ENCODE measurements around the gene SPINT4. TPM values are rescaled to one million over a fixed set of nuclear protein-coding genes. Genes with fewer than 3 reads are reported as not detected.

Gene SPINT4
- total and polyA plus RNA-seq, 2 experiments from 2014 or later, result not detected

DNA sequence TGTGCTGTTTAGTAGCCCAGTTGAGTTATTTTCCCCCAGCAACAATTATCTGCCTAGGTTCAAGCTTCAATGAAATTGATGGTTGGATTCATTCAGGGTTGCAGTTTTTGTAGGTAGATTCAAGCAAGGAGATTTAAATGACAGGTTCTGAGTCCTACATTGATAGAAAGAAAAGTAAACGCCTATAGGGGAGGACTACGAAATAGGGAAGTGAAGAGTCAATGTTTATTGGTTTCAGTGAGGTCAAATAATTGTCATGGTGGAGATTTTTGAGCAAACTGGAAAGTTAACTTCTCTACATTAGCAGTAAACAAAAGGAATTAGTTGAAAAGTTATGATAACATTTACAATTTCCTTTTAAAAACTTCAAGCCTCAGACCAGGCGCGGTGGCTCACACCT is 21.0 kb upstream of the SPINT4 start:
- H3K79me2 ChIP-seq (replicated peaks; ENCODE audit: insufficient read depth), result no peaks in the 10 kb centered on the region
- H4K20me1 ChIP-seq (replicated peaks; ENCODE audit: insufficient read depth), result no peaks in the 10 kb centered on the region
- no peaks in the 10 kb centered on the region for H3K36me3 ChIP-seq (ENCODE audit: insufficient read depth)
- H3K27ac Mint-ChIP-seq, result no peak overlapping the region
- TF ChIP-seq CREB1 (CRISPR knock-in tag; IDR thresholded peaks at IDR 0.05; ENCODE audit: low read depth) (no peak), POLR2AphosphoS5 (IDR thresholded peaks at IDR 0.05; ENCODE audit: low read depth) (no peak), JUNB (IDR thresholded peaks at IDR 0.05; ENCODE audit: unreplicated experiment) (no peak), STAT1 (IDR thresholded peaks at IDR 0.05; ENCODE audit: unreplicated experiment) (no peak), EZH2 (IDR thresholded peaks at IDR 0.05; ENCODE audit: low read depth, unreplicated experiment) (no peak), NANOG (IDR thresholded peaks at IDR 0.05; ENCODE audit: borderline replicate concordance) (no peak), ZNF331 (CRISPR knock-in tag; IDR thresholded peaks at IDR 0.05; ENCODE audit: low read depth) (no peak), EZH2phosphoT487 (IDR thresholded peaks at IDR 0.05; ENCODE audit: unreplicated experiment) (no peak), ZNF114 (CRISPR knock-in tag; IDR thresholded peaks at IDR 0.05) (no peak)
- TF ChIP-seq, protein P1, sequence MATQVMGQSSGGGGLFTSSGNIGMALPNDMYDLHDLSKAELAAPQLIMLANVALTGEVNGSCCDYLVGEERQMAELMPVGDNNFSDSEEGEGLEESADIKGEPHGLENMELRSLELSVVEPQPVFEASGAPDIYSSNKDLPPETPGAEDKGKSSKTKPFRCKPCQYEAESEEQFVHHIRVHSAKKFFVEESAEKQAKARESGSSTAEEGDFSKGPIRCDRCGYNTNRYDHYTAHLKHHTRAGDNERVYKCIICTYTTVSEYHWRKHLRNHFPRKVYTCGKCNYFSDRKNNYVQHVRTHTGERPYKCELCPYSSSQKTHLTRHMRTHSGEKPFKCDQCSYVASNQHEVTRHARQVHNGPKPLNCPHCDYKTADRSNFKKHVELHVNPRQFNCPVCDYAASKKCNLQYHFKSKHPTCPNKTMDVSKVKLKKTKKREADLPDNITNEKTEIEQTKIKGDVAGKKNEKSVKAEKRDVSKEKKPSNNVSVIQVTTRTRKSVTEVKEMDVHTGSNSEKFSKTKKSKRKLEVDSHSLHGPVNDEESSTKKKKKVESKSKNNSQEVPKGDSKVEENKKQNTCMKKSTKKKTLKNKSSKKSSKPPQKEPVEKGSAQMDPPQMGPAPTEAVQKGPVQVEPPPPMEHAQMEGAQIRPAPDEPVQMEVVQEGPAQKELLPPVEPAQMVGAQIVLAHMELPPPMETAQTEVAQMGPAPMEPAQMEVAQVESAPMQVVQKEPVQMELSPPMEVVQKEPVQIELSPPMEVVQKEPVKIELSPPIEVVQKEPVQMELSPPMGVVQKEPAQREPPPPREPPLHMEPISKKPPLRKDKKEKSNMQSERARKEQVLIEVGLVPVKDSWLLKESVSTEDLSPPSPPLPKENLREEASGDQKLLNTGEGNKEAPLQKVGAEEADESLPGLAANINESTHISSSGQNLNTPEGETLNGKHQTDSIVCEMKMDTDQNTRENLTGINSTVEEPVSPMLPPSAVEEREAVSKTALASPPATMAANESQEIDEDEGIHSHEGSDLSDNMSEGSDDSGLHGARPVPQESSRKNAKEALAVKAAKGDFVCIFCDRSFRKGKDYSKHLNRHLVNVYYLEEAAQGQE (IDR thresholded peaks at IDR 0.05; ENCODE audit: unreplicated experiment), result no peak
- TF ChIP-seq, protein P2, sequence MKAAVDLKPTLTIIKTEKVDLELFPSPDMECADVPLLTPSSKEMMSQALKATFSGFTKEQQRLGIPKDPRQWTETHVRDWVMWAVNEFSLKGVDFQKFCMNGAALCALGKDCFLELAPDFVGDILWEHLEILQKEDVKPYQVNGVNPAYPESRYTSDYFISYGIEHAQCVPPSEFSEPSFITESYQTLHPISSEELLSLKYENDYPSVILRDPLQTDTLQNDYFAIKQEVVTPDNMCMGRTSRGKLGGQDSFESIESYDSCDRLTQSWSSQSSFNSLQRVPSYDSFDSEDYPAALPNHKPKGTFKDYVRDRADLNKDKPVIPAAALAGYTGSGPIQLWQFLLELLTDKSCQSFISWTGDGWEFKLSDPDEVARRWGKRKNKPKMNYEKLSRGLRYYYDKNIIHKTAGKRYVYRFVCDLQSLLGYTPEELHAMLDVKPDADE (IDR thresholded peaks at IDR 0.05), result no peak
- TF ChIP-seq, protein P3, sequence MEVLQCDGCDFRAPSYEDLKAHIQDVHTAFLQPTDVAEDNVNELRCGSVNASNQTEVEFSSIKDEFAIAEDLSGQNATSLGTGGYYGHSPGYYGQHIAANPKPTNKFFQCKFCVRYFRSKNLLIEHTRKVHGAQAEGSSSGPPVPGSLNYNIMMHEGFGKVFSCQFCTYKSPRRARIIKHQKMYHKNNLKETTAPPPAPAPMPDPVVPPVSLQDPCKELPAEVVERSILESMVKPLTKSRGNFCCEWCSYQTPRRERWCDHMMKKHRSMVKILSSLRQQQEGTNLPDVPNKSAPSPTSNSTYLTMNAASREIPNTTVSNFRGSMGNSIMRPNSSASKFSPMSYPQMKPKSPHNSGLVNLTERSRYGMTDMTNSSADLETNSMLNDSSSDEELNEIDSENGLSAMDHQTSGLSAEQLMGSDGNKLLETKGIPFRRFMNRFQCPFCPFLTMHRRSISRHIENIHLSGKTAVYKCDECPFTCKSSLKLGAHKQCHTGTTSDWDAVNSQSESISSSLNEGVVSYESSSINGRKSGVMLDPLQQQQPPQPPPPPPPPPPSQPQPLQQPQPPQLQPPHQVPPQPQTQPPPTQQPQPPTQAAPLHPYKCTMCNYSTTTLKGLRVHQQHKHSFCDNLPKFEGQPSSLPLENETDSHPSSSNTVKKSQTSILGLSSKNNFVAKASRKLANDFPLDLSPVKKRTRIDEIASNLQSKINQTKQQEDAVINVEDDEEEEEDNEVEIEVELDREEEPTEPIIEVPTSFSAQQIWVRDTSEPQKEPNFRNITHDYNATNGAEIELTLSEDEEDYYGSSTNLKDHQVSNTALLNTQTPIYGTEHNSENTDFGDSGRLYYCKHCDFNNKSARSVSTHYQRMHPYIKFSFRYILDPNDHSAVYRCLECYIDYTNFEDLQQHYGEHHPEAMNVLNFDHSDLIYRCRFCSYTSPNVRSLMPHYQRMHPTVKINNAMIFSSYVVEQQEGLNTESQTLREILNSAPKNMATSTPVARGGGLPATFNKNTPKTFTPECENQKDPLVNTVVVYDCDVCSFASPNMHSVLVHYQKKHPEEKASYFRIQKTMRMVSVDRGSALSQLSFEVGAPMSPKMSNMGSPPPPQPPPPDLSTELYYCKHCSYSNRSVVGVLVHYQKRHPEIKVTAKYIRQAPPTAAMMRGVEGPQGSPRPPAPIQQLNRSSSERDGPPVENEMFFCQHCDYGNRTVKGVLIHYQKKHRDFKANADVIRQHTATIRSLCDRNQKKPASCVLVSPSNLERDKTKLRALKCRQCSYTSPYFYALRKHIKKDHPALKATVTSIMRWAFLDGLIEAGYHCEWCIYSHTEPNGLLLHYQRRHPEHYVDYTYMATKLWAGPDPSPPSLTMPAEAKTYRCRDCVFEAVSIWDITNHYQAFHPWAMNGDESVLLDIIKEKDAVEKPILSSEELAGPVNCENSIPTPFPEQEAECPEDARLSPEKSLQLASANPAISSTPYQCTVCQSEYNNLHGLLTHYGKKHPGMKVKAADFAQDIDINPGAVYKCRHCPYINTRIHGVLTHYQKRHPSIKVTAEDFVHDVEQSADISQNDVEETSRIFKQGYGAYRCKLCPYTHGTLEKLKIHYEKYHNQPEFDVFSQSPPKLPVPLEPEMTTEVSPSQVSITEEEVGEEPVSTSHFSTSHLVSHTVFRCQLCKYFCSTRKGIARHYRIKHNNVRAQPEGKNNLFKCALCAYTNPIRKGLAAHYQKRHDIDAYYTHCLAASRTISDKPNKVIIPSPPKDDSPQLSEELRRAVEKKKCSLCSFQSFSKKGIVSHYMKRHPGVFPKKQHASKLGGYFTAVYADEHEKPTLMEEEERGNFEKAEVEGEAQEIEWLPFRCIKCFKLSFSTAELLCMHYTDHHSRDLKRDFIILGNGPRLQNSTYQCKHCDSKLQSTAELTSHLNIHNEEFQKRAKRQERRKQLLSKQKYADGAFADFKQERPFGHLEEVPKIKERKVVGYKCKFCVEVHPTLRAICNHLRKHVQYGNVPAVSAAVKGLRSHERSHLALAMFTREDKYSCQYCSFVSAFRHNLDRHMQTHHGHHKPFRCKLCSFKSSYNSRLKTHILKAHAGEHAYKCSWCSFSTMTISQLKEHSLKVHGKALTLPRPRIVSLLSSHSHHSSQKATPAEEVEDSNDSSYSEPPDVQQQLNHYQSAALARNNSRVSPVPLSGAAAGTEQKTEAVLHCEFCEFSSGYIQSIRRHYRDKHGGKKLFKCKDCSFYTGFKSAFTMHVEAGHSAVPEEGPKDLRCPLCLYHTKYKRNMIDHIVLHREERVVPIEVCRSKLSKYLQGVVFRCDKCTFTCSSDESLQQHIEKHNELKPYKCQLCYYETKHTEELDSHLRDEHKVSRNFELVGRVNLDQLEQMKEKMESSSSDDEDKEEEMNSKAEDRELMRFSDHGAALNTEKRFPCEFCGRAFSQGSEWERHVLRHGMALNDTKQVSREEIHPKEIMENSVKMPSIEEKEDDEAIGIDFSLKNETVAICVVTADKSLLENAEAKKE (CRISPR knock-in tag; IDR thresholded peaks at IDR 0.05), result no peak
- TF ChIP-seq, protein P4, sequence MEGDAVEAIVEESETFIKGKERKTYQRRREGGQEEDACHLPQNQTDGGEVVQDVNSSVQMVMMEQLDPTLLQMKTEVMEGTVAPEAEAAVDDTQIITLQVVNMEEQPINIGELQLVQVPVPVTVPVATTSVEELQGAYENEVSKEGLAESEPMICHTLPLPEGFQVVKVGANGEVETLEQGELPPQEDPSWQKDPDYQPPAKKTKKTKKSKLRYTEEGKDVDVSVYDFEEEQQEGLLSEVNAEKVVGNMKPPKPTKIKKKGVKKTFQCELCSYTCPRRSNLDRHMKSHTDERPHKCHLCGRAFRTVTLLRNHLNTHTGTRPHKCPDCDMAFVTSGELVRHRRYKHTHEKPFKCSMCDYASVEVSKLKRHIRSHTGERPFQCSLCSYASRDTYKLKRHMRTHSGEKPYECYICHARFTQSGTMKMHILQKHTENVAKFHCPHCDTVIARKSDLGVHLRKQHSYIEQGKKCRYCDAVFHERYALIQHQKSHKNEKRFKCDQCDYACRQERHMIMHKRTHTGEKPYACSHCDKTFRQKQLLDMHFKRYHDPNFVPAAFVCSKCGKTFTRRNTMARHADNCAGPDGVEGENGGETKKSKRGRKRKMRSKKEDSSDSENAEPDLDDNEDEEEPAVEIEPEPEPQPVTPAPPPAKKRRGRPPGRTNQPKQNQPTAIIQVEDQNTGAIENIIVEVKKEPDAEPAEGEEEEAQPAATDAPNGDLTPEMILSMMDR (conservative IDR thresholded peaks at IDR 0.05; ENCODE audit: low read depth in 2 of 2), result no peak
- H3K4me1 Mint-ChIP-seq, result no peaks in the 10 kb centered on the region
- H2AFZ ChIP-seq, result no peak overlapping the region
- ATAC-seq (no peak), DNase-seq (ENCODE audit: low spot score) (no peak)
- no peaks in the 10 kb centered on the region for H3F3A ChIP-seq (replicated peaks; ENCODE audit: low read depth)
- no peak overlapping the region for H3K4me3 Mint-ChIP-seq
- H3K9me2 ChIP-seq (ENCODE audit: insufficient read depth), result peaks cover 16% of the 10 kb centered on the region
- peaks cover 4% of the 10 kb centered on the region for H3K27me3 Mint-ChIP-seq (ENCODE audit: insufficient read depth, low read depth, poor library complexity)
- peaks cover 2% of the 10 kb centered on the region; the same call in 1 of the 3 replicates for H3K9me3 Mint-ChIP-seq
- H3K4me1 ChIP-seq (ENCODE audit: insufficient read depth), result no peaks in the 10 kb centered on the region
- H3K4me2 ChIP-seq, result no peak overlapping the region
- H3K4me3 ChIP-seq, result no peak overlapping the region
- no peaks in the 10 kb centered on the region for H3K27me3 ChIP-seq (ENCODE audit: insufficient read depth)
- H3K27ac ChIP-seq (ENCODE audit: low read depth), result no peak overlapping the region
- no peaks in the 10 kb centered on the region for H3K36me3 Mint-ChIP-seq (ENCODE audit: low read depth)
